Measurements from ENCODE around the gene CCNB2. TPM values are rescaled to one million over a fixed set of nuclear protein-coding genes. Genes with fewer than 3 reads are reported as not detected.
"Not testable (repeated sequence)": the region's sequence is repeated elsewhere in the genome, so short reads cannot be mapped to it uniquely, and the experiment has no call there.

CCNB2 gene
- 2.0 and 19.4 TPM in 2 replicates for total RNA-seq

DNA sequence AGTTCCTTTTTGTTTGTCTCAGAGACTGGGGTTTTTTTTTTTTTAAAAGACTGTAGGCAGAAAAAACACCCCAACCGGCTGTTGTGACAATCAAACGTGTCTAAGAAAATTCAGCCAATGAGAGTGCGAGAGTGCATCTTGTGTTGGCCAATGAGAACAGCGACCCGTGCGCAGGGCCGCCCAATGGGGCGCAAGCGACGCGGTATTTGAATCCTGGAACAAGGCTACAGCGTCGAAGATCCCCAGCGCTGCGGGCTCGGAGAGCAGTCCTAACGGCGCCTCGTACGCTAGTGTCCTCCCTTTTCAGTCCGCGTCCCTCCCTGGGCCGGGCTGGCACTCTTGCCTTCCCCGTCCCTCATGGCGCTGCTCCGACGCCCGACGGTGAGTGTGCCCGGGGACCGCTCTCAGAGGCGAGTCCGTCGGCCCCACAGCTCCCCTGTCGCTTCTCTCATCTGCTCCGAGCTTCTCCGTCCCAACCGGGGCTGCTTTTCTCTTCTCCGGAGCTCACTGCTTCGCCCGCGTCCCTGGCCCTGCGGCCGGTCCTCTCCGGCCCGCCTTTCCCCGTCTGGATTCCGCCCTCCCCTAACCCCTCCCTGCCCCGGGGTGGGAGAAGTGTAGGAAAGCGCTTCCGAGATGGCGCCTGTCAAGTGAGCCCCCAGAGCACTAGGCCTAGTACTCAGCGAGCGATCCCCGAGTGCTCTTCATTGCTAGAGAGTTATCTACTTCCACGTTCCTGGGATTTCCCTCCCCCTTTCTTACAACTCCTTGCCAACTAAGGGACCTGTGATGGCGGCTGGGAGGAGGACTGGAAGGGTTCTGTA is at the start of gene CCNB2:
Gene CCNB2, plus strand, starts transcription at position 235 of the 821 bp plus-strand sequence. Its CDS starts 123 bp downstream, at position 358.
- peak; percentile 93 for DNase-seq (ENCODE audit: low read depth)

DNA sequence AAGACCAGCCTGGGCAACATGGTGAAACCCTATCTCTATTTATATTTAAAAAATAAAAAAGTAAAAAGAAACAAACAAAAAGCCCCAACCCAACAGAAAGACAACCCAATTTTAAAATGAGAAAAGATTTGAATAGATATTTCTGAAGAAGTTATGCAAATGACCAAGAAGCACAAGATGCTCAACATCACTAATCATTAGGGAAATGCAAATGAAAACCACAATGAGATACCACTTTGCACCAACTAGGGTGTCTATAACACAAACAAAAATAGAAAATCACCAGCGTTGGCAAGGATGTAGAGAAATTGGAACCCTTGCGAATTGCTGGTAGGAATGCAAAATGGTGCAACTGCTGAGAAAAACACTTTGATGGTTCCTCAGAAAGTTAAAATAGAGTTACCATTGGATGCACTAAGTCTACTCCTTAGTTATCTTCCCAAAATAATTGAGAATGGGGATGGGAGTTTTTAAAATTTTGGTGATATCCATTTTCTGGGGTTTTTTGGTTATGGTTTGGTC is 45.8 kb upstream of the CCNB2 start:
- DNase-seq (ENCODE audit: low read depth), result no peak

DNA sequence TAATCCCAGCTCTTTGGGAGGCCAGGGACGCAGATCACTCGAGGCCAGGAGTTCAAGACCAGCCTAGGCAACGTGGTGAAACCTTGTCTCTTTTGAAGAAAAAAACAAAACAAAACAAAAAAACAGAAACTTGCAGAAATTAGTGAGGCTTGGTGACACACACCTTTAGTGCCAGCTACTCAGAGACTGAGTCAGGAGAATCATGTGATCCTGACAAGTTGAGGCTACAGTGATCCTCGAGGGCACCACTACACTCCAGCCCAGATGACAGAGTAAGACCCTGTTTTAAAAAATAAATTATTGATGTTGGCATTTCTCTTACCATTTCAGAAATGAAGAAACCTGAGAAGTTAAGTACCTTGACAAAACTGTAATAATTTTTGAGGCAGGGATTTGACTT is 44.6 kb upstream of the CCNB2 start:
- DNase-seq (ENCODE audit: low read depth), result peak; percentile 6

DNA sequence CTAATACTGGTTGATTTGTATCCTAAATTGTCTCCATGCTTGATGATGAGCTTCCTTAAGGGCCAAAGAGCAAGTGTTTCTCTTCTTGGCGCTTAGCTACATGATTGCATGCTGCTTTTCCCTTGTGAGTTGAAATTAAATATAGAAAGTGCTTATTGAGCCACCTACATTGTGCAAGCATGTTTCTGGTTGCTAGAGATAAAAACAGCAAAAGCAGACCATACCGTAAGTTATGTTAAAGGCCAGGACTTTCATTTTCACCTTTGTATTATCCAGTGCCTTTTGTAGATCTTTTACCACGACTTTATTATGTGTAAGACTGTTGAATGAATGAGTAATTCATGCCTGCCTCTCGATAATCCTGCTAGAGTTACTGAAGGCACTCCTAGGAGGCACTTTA is 41.9 kb upstream of the CCNB2 start:
- no peak for DNase-seq (ENCODE audit: low read depth)

DNA sequence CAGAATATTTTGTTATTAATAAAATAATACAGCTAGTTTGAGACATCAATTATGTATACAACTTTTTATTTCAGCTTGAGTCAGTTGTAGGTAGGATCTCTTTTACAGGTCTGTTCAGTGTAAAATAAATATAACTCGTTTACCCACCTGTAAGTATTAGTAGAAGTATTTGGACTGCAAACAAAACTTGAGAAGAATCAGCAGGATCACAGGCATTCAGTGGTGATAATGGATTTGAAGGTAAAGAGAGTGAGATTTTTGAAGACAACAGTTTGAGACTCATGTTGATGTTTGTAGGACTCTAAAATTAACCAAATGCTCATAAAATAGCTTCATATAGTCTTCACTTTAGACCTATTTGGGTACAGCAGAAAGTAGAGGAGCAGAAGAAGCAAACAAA is 35.5 kb upstream of the CCNB2 start:
- DNase-seq (ENCODE audit: low read depth), result no peak

DNA sequence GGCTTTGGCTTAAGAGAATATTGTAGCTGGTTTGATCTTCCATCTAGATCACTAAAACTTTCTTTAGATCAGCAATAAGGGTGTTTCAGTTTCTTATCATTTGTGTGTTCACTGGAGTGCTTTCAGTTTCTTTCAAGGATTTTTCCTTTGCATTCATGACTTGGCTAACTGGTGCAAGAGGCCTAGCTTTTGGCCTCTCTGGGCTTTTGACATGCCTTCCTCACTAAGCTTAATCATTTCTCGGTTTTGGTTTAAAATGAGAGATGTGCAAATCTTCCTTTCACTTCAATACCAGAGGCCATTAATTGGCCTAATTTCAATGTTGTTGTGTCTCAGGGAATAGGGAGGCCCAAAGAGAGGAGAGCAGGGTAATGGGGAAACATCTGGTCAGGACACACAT is 30.3 kb upstream of the CCNB2 start:
- no peak for DNase-seq (ENCODE audit: low read depth)

DNA sequence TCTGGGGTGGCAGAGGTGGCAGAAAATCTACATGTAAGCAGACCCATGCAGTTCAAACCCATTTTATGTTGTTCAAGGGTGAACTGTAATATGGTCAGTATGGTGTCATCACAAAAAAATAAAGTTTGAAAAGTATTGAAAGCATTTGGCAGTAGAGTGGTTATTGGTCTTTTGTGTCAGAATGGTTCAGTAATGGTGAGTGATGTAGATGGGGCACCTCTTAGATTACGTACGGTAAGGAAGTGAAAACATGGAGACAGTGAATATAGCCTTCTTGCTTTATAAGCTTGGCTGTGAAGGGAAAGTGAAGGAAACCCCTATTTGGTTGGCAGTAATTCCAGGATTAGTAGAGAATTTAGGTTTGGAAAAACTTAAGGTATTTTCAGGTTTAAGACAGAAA is 17.2 kb upstream of the CCNB2 start:
- no peak for DNase-seq (ENCODE audit: low read depth)

DNA sequence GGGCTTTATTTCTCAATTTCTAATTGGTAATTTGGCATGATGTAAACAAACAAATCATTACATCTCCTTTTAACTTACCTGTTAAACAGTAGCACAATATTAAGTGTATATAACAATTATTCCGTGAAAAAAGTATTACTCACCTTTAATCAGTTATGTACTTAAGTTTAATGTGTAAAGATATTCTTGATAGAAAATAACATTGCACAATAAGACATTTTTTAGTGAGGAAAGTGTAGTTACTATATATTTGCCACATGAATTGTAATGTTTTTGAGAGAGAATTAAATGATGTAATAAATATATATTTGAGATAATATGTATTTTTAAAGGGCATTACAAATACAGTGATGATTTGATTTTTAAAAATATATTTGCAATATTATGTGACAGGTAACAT is 10.9 kb upstream of the CCNB2 start:
- peak; percentile 46 for DNase-seq (ENCODE audit: low read depth)

DNA sequence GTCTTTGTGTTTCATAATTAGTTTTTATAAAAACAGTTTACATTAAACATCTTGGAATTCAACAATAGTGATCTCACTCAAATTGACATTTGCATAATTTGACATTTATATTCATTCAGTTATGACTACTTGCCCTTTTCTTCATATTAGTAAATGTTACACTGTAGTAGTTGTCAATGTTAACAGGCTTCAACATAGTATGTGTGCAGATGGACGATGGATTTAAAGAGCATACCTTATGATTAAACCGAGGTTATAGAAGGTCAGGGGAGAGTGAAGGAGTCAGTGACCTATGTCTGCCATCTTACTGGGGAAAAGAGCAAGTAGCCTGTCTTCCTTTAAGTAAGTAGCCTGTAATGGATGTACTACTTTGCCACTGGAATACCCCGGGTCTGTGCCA is 8.5 kb upstream of the CCNB2 start:
- DNase-seq (ENCODE audit: low read depth), result no peak

DNA sequence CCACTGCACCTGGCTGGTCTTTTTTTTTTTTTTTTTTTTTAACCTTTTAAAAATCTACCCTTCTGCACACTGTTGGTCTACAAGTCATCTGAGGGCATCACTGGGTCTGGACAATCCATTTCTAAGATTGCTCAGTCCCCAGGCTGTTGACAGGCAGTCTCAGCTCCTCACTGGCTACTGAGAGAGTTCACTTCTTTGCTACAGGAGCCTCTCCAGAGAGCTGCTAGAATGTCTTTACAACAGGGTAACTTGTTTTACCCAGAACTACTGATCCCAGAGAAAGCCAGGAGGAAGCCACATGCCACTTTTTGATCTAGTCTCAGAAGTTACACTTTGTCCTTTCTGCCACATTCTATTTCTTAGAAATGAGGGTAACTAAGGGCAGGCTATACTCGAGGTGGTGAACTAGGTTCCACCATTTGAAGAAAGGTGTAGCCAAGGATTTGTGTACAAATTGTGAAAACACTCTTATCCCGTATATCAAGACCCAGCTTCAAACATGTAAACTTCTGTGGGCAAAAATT is 5.7 kb upstream of the CCNB2 start:
- no peak for DNase-seq (ENCODE audit: low read depth)

DNA sequence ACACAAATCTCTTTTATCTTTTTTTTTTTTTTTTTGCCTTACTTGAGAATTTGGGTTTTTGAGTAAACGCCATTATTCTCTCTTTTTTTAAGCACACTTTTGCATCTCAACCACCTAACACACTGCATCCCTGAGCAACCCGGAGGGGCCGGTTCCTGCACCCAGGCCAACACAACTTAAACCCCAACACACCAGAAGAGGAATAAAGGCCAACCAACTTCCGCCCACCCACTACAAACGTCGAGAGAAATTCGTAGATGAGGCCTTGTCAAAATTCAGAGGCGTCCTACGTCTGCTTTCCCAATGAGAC is 389 bp upstream of the CCNB2 start:
- DNase-seq (ENCODE audit: low read depth), result no peak

DNA sequence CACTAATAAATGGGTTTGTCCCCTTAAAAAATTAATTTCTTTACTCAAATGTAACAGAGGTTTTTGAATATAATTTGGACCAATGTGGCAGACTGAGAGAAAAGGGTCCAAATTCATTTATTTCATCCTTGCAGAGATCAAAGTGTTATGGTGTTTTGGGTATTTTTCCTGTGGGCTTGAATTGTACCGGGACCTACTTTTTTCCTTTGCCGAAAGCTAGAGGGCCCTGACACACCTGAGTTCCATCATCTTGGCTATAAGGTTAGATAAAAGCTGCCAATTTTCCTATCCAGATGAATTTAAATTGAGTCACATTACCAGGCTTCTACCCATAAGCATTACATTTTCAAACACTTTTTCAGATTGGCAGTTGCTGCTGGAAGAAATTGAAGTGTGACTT is 908 bp downstream of the CCNB2 start:
- DNase-seq (ENCODE audit: low read depth), result no peak

DNA sequence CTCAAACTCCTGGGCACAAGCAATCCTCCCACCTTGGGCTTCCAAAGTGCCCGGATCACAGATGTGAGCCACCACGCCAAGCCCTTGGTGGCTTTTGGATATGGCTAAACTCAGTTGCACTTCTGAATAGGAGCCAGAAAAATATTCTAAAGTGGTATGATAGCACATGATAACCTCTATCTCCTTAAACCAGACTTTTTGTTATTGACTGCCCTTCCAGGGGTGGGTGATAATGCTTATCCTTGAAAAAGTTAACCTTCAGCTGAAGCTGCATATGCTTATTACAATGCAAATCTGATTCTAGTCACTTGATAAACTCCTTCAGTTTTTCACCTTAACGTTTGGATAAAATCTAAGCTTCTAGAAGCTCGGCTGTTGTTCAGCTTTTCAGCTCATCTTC is 6.3 kb downstream of the CCNB2 start:
- DNase-seq (ENCODE audit: low read depth), result no peak

DNA sequence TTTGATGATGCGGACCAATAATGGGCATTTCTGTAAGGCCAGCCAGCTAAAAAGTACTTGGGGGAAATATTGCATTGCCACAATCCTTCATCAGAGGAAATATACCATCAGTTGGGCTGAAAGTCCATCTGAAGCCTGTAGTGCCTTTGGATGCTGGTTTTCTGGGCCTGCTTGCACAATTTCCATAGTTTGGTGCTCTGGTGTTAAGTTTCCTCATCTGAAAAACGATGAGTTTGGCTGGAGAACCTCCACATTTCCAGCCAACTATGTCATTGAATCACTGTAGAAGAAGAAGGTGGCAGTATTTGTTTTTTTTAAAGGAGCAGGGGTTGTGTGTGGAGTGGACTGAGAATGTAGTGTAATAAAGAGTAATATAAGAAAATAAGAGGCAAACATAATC is 10.1 kb downstream of the CCNB2 start:
- no peak for DNase-seq (ENCODE audit: low read depth)

DNA sequence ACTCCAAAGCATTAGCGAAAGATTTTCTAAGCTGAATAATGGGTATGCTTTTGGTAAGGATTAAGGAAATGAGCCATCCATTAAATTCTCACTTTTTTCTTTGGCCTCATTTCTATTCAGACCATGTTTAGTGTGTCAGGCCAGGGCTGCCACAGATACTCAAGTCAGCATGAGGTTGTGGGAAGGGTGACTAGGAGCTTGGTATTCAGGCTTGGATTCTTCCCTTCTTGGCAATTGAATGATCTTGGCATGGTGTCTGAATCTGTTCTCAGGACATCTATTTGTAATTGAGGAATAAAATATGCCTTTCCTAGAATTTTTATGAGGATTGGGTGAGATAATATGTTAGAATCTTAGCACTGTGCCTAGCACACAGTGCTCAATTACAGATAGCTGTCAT is 11.2 kb downstream of the CCNB2 start:
- DNase-seq (ENCODE audit: low read depth), result no peak

DNA sequence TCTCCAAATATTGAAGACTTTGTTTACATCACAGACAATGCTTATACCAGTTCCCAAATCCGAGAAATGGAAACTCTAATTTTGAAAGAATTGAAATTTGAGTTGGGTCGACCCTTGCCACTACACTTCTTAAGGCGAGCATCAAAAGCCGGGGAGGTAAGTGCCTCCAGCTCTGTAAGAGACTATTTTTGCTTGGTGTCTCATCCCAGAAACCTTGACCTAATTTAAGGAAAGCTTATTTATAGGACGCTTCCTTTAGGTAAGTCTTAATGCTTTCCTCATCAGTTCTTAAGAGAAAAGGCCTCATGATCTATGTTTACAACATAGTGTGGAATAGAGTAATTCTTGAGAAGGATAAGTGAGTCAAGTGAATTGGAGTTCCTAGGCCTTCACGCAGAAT is 11.8 kb downstream of the CCNB2 start:
- no peak for DNase-seq (ENCODE audit: low read depth)

DNA sequence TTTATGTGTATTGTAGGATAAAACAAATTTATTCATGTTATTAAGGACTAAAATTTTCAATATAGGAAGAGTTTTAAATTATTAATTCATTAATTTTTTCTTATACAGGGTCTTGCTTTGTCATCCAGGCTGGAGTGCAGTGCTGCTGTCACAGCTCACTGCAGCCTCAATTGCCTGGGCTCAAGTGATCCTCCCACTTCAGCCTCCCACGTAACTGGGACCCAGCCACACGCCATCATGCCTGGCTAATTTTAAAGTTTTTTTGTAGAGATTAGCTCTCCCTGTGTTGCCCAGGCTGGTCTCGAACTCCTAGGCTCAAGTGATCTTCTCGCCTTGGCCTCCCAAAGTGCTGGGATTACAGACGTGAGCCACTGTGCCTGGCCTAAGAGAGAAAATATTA is 14.7 kb downstream of the CCNB2 start:
- DNase-seq (ENCODE audit: low read depth), result no peak

DNA sequence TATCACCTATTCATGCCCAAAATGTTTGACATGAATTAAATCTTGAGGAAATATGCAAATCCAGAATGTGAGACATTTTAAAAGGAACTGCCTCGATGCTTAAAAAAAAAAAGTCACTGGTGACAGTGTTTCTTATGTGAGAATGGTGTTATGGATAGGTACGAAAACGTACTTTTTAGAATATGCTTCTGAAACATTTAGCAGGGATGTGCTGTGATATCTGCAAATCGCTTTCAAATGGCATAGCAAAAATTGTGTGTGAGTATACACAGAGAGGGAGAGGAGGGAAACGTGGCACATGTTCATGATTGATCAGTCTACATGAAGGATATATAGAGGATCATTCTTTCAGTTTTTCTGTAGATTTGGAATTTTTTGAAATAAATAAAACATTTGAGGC is 16.0 kb downstream of the CCNB2 start:
- no peak for DNase-seq (ENCODE audit: low read depth)

DNA sequence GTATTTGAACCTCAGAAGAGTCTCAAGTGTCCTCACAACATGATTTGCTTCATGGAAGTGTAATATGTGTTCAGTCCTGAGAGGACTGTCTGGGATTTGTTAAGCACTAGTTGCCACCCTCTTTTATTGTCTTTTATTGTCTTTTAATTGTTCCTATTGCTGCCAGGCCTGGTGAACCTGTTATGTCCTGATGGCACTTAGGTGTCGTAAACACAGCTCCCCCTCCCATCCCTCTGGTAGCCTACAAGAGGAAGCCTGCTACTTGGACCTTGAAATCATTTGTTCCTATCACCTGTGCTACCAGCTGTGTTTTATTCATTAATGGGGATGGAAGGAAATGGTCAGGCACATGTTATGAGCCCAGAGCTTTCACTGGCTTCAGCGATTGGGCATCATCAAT is 19.3 kb downstream of the CCNB2 start:
- no peak for DNase-seq (ENCODE audit: low read depth)

DNA sequence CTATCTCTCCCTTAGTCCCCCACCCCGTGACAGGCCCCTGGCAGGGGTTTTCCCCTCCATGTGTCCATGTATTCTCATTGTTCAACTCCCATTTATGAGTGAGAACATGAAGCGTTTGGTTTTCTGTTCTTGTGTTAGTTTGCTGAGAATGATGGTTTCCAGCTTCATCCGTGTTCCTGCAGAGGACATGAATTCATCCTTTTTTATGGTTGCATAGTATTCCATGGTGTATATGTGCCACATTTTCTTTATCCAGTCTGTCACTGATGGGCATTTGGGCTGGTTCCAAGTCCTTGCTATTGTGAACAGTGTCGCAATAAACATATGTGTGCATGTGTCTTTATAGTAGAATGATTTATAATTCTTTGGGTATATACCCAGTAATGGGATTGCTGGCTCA is 20.7 kb downstream of the CCNB2 start:
- not testable (repeated sequence) for DNase-seq (ENCODE audit: low read depth)

DNA sequence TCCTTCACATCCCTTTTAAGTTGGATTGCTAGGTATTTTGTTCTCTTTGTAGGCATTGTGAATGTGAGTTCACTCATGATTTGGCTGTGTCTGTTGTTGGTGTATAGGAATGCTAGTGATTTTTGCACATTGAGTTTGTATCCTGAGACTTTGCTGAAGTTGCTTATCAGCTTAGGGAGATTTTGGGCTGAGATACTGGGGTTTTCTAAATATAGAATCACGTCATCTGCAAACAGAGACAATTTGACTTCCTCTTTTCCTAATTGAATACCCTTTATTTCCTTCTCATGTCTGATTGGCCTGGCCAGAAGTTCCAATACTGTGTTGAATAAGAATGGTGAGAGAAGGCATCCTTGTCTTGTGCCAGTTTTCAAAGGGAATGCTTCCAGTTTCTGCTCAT is 22.3 kb downstream of the CCNB2 start:
- DNase-seq (ENCODE audit: low read depth), result not testable (repeated sequence)

DNA sequence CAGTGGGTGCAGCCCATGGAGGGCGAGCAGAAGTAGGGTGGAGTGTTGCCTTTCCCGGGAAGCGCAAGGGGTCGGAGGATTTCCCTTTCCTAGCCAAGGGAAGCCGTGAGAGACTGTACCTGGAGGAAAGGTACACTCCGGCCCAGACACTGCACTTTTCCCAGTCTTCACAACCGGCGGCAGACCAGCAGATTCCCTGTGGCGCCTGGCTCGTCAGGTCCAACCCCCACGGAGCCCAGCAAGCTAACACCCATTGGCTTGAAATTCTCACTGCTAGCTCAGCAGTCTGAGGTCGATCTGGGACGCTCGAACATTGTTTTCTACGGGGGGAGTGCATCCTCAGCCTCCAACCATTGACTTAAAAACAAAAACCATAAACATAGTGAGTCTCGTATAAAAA is 26.5 kb downstream of the CCNB2 start:
- no peak for DNase-seq (ENCODE audit: low read depth)

DNA sequence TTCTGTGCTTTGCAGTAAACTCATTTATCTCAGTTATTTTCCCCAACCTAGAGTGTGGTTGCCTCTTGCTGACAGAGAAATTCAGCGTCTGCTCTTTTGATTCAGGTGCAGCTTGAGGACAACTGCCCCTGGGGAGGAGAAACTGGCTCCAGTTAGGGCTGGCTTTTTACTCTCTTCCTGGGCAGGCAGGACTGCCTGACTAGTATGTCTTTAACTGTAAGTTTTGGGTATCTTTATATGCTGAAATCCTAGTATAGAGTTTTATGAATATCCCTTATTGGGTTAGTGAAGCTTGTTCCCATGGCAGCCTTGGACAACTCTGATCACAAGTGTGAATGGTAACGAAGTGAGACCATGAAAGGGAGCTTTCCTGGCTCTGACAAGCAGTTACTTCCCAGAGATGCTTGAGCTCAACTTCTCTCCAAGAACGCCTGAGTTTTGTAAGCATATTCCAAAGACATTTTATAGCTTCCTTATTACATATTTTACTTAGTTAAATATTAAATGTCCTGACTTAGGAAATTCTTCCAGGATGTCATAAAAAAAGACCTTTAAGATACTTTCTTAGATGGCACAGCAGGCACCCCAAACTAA is 27.1 kb downstream of the CCNB2 start:
- no peak for DNase-seq (ENCODE audit: low read depth)

All from renal cortical epithelial cell (primary cell).